GM18909 (cell line): Measurements from ENCODE around the gene LACTBL1.
A peak's percentile ranks its signal among the peaks of the same experiment; 100 is the strongest.
"Not testable (repeated sequence)": the region's sequence is repeated elsewhere in the genome, so short reads cannot be mapped to it uniquely, and the experiment has no call there.

Experiments used
- ATAC-seq: cut with Tn5 transposase; IDR thresholded peaks from one replicate; pipeline ENCODE4 v1.9.1; 2021; ENCODE audit warnings: mild to moderate bottlenecking; ENCODE audit not compliant: unreplicated experiment, poor library complexity

LACTBL1 gene, protein sequence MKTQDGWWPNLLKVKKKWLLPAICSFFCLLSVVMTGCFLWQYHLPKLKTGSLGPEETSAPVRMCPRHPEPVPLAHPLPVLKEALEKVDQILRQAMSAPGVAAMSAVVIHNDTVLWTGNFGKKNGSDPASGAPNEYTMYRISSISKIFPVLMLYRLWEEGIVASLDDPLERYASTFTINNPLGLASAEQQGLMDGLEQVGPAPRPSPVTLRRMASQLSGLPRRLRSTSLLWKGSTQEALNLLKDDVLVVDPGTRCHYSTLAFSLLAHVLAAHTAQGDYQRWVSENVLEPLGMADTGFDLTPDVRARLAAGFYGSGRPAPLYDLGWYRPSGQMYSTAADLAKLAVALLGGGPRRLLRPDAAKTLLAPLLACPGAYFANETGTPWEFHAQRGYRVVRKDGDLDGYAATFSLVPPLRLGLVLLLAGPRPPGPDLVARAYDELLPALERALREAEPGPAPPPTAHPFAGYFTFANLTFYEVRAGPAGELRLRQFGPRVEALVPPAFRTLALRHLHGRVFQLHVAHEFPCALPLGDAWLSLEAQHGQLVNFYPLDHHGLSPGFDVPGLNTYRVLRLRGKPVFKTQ

DNA sequence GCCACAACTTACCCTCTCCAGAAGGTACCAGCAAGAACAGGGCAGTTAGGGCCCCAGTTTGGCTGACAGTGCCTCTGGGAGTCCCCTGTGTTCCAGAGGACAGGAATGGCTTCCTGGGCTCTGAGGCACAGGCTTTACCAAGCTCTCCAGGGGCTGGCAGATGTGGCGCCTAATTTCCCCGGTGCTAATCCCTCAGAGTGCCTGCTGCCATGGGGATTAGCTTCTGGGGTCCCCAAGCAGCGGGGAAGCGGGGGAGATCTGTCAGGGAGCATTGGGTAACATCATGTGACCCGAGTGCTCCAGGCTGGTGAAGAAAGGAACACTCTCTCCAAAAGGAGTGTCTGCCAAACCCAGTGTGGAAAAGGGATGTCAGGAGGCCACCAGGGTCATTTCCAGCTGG, at the start of gene LACTBL1:
TSS of gene LACTBL1 (minus strand) at position 107 of the 400 bp plus-strand sequence. CDS start 550 bp downstream, outside the sequence.
- ATAC-seq = no peak

DNA sequence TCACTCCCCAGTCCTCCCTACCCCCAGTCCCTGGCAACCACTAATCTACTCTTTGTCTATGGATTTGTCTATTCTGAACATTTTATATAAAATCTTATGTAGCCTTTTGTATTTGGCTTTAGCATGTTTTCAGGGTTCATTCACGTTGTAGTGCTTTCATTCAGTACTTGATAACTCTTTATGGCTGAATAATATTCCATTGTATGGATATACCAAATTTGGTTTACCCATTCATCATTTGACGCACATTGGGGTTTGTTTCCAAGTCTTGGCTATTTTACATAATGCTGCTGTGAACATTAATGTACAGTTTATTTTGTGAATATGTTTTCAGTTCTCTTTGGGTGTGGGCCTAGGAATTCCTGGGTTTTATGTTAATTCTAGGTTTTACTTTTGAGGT, 49.2 kb upstream of the LACTBL1 start:
- no peak for ATAC-seq

DNA sequence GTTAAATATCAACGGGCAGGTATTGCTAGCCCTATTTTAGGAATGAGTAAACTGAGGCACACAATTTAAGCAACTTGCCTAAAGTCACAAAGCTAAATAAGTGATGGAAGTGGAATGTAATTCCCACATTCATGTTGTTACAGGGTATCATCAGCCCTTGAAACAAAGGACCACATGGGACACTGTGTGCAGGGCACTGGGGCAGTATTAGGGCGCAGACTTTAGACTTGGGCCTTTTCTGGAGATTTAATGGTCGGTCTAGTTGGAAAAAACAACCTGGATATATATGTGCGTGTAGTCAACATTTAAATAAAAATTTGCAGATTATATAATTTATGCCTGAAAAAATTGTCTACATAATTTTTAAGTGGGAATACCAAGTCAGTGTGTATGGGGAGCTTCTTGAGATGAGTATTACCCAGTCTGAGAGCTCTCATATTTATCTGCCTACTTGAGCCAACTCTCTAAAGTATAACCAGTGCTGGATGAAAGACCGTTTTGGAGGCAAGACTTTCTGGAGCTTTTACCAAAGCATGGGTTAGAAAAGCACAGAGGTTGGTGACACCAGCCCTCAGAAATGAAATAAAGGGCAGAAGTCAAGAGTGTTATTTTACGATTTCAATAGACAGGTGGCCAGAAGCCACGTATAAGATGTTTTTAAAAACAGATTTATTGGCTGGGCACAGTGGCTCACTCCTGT, 48.2 kb upstream of the LACTBL1 start:
- ATAC-seq = no peak

DNA sequence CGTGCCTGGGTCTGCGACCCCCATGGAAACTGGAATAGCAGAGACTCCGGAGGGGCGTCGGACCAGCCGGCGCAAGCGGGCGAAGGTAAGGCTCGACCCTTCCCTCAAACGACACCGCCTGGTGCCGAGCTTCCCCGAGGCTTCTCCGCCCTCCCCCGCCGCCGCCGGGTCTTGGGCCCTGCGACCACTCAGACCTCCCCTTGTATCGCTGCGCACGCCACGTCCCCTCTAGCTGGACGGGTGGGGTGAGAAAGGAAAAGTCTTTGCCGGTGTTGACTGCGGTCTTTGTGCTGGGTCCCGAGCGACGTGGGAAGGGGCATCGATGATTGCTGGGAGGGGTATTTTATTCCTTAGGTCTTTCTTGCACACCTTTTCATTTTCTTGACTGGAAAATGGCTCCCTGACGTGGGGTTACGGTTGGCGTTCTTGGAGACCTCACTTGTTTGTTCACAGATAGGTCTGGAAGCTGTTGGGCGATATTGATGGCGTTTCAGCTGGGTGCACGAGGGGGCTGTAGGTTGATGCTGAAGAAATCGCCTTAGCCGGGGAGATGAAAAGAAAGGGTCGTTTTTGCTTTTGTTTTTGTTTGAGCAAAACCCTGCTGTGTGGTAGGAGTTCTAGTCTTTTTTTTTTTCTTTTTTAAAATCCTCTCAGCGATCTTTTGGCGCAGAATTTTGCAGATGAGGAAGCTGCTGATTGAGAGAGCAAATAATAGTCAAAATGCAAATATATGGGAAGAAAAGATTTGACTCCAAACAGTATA, 47.4 kb upstream of the LACTBL1 start:
- ATAC-seq = peak; percentile 23

DNA sequence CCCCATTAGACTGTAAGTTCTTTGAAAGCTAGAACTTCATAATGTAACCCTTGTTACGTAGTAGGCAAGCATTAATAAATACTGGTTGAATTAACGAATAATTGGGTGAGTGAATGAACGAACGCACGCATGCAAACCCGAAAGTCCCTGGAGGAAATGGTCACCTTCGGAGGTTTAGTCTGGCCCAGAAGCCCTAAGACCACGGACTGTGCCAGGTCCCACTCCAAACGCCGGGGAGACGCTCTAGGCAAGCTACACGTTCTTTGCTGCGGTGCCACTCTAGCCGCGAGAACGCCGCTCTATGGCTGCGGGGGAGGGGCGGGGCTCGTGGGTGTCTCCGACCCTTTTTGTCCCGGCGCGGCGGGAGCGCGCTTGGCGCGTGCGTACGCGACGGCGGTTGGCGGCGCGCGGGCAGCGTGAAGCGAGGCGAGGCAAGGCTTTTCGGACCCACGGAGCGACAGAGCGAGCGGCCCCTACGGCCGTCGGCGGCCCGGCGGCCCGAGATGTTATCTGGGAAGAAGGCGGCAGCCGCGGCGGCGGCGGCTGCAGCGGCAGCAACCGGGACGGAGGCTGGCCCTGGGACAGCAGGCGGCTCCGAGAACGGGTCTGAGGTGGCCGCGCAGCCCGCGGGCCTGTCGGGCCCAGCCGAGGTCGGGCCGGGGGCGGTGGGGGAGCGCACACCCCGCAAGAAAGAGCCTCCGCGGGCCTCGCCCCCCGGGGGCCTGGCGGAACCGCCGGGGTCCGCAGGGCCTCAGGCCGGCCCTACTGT, 46.6 kb upstream of the LACTBL1 start, which contains the start of gene KDM1A:
TSS of gene KDM1A (plus strand) at position 375 of the 769 bp plus-strand sequence. CDS start at position 504, 129 bp downstream.
- ATAC-seq = peak; percentile 97

DNA sequence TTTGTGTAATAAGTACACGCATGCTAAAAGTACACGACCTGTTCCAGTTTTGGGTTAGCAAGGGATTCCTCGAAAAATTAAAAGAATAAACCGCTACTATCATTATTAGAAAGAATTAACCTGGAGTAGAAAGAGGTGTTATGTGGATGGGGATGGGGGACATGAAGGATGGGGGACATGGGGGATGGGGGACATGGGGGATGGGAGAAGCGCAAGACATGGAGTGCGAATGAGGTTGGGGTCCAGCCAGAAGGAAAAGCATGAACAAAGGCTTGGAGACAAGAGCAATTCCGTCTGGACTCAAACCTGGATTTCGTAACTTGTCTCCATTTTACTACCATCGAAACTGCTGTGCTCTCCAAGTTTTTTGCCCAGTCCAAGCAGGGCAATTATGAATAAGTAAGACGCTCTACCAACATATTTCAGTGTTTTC, 46.0 kb upstream of the LACTBL1 start:
- no peak for ATAC-seq

DNA sequence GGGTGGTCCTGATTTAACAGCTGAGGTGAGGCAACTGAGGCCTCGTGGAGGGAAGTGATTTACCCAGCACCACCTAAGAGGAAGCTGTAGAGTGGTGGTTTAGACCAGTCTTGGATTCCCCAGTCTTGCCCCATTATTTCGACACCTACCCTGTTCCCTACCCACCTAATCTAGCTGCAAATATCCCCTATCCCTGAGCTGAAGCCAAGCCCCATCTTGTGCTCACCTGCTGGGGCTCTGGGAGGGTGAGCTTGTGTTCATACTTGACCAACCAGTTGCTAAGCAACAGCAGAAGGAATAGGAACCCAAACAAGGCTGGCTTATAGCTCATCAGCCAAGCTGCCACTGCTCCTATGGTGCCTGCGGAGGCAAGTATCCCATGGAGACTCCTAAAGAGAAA, 41.0 kb upstream of the LACTBL1 start:
- no peak for ATAC-seq

DNA sequence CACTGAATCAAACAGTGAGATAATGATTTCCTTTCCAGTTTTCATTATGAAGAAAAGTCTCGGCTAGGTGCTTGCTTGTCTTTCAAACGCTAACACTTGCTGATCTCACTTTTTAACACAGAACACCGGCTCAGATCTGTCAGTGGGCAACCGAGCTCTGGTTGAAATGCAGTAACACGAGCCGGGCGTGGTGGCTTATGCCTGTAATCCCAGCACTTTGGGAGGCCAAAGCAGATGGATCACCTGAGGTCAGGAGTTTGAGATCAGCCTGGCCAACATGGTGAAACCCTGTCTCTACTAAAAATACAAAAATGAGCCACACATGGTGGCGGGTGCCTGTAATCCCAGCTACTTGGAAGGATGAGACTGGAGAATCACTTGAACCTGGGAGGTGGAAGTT, 37.4 kb upstream of the LACTBL1 start:
- not testable (repeated sequence) for ATAC-seq

DNA sequence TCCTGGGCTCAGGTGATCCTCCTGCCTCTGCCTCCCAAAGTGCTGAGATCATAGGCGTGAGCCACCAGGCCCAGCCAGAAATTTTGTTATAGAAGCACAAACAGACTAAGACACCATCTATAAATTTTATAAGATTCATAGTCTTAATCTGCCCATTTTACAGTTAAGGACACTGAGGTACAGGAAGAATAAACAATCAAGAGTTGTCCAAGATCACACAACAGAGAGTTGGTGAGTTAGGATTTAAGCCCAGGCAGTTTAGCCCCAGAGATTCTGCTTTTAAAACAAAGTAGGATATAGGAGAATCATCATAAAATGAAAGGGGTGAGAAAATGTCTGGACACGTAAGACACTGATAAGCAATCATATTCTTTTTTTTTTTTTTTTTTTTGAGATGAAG, 36.2 kb upstream of the LACTBL1 start:
- no peak for ATAC-seq

DNA sequence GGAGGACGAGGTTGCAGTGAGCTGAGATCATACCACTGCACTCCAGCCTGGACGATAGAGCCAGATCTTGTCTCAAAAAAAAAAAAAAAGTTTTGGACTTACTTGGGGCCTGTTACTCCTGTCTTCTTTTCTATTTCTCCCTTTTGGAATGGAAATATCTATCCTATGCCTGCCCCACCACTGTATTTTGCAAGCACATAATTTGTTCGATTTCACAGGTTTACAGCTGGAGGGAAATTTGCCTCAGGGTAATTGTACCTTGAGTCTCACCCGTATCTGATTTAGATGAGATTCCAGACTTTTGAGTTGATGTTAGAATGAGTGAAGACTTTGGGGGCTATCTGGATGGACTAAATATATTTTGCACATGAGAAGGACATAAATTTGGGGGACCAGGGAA, 34.4 kb upstream of the LACTBL1 start:
- no peak for ATAC-seq

DNA sequence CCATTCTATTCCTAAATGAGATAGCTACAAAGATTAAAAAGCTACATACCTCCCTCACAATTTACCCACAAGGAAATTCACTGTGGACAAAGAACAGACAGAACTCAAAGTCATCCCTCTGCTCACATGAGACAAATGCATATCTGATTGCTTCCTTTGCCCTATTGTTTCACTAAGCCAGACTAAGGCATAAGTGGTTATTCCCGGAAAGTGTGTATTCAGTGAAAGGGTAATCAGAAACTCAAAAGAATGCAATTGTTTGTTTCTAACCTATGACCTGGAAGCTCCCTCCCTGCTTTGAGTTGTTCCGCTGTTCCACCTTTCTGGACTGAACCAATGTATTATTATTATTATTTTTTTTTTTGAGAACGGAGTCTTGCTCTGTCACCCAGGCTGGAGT, 32.1 kb upstream of the LACTBL1 start:
- not testable (repeated sequence) for ATAC-seq

DNA sequence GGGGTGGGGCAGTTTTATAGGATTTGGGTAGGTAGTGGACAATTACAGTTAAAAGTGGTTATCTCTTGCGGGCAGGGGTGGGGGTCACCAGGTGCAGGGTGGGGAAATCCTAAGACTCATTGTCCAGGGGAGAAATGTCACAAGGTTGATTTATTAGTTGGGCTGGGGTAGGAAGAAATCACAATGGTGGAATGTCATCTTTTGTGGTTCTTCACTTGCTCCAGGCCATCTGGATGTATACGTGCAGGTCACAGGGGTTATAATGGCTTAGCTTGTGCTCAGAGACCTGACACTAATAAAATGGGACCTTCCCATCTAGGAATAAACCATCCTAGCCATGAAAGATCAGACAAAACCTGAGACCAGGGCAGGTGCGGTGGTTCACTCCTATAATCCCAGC, 31.4 kb upstream of the LACTBL1 start:
- ATAC-seq = no peak

DNA sequence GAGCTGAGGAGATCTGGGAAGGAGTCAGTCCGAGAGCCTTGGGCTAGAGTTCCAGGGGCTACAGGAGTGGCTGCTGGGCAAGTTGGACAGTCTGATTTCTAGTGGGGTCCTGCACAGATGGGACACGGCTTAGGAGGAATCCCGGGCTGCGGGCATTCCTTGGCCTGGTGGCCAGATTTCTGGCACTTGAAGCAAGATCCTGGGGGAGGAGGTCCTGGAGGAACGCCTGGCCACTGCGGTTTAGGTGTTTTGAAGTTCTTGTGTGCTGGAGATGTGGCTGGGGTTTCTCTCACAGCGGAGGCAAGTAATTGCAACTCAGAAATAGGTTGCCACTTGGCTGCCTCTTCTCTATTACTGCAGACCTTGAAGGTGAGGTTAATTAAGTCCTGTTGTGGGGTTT, 29.6 kb upstream of the LACTBL1 start:
- not testable (repeated sequence) for ATAC-seq

DNA sequence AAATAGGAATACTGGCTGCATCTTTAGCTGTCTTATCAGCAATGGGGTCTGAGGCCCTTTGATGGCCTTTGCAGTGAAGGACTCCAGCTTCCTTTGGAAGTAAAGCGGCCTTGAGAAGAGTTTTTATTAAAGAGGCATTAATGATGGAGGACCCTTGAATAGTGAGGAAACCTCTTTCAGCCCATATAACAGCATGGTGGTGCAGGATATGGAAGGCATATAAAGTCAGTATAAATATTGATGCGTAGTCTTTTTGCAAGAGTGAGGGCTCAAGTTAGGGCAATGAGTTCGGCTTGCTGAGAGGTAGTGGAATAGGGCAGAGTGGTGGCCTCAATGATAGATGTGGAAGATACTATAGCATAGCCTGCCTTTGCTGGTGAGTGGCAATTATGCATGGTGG, 27.5 kb upstream of the LACTBL1 start:
- not testable (repeated sequence) for ATAC-seq

DNA sequence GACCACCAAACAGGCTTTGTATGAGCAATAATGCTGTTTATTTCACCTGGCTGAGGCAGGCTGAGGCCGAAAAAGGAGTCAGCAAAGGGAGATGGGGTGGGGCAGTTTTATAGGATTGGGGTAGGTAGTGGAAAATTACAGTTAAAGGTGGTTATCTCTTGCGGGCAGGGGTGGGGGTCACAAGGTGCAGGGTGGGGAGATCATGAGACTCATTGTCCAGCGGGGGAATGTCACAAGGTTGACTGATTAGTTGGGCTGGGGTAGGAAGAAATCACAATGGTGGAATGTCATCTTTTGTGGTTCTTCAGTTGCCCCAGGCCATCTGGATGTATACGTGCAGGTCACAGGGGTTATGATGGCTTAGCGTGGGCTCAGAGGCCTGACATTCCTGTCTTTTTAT, 24.9 kb upstream of the LACTBL1 start:
- not testable (repeated sequence) for ATAC-seq

DNA sequence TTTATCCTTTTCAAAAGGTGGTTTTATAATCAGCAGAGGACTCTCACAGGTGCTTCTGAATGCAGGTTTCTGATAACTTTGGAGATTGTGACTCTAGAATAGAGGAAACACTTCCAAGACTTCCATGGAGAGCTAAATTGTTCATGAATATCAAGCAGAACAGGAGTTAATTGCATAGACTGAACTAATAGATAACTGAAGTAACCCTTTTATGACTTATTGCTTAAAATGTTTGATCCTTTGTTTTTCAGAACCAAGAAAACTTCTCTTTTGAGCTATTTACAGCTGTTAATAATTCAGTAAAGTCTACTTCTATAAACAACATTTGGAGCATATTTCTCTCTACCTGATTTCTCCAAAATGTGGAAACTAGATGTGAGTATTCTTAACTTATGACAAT, 23.1 kb upstream of the LACTBL1 start:
- no peak for ATAC-seq

DNA sequence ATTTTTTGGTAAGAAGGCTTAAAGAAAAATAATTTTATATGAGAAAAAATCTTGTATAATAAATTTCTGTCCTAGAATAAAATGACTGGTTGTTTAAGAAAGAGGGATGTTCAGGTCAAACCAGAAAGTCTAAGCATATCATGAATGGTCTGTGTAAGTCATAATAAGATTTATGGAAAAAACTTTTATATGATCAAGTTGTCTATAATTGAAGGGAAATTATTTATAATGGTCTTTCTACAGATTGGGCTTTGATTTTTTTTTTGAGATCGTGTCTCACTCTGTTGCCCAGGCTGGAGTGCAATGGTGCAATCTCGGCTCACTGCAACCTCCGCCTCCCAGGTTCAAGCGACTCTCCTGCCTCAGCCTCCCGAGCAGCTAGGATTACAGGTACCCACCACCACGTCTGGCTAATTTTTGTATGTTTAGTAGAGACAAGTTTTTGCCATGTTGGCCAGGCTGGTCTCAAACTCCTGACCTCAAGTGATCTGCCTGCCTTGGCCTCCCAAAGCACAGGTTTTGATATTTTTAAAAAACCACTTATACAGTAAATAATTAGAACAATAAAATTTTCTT, 20.6 kb upstream of the LACTBL1 start:
- not testable (repeated sequence) for ATAC-seq

DNA sequence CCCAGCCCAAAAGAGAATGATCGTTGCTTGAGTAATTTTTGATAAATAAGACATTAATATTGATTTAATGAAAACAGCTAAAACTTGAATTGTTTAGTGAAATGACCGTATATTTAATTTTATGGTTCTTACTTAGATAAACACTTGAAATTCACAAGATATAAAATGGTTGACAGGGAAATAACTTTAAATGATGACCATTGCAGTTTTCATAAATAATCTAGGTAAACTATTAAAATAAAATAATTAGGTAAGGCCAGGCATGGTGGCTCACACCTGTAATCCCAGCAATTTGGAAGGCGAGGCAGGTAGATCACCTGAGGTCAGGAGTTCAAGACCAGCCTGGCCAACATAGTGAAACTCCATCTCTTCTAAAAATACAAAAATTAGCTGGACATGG, 19.7 kb upstream of the LACTBL1 start:
- ATAC-seq = not testable (repeated sequence)

DNA sequence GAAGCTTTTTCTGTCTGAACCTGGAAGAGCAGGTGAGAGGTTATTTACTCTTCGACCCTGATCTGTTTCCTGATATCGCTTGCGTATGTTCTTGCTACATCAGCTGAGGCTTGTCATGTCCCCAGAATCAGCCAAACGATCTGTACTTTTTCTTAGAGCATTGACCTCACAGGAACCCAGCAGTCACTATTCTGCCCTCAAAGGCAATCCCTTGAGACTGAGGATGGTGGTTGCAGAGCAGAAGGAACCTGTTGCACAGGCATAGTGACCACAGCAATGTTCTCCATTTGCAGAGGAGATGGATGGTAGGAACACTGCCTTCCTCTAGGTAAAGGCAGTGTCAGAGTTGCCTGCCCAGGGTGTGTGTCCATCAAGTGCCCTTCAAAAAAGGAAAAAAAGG, 11.3 kb upstream of the LACTBL1 start:
- ATAC-seq = no peak
